GM19328 (cell line): ENCODE results near the gene CD79B.

Experiments used
- ATAC-seq: cut with Tn5 transposase; IDR thresholded peaks from one replicate; pipeline ENCODE4 v1.9.1; 2021; ENCODE audit warnings: mild to moderate bottlenecking, moderate library complexity; ENCODE audit not compliant: unreplicated experiment

The CD79B gene

DNA sequence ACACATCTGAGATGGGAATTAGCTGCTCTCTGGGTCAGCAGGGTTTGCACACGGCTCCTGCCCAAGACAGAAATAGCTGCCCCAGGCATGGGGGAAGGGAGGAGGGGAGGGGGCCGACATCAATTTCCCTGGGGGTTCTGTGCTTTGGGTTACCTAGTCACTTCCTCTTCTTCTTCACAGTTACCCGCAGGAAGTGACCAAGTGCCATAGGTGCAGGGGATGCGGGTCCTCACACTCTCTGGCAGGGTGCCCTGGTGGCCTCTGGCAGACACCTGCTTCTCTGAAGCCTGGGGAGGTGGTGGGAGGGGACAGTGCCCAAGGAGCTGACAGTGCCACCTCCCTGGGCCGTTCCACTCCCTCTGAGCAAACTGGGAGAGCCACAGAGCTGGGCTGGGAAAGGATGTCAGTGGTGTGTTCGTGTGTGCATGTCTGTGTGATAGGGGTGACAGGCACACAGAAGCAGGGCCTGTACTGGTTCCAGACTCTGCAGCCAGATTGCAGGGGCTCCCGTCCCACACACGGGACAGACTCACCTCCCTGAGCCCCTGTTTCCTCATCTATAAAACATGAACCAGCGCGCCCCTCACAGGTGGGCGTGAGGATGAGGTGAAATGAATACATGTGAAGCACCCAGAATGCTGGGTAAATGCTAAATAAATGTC is 22.4 kb upstream of the CD79B start:
- ATAC-seq = no peak

DNA sequence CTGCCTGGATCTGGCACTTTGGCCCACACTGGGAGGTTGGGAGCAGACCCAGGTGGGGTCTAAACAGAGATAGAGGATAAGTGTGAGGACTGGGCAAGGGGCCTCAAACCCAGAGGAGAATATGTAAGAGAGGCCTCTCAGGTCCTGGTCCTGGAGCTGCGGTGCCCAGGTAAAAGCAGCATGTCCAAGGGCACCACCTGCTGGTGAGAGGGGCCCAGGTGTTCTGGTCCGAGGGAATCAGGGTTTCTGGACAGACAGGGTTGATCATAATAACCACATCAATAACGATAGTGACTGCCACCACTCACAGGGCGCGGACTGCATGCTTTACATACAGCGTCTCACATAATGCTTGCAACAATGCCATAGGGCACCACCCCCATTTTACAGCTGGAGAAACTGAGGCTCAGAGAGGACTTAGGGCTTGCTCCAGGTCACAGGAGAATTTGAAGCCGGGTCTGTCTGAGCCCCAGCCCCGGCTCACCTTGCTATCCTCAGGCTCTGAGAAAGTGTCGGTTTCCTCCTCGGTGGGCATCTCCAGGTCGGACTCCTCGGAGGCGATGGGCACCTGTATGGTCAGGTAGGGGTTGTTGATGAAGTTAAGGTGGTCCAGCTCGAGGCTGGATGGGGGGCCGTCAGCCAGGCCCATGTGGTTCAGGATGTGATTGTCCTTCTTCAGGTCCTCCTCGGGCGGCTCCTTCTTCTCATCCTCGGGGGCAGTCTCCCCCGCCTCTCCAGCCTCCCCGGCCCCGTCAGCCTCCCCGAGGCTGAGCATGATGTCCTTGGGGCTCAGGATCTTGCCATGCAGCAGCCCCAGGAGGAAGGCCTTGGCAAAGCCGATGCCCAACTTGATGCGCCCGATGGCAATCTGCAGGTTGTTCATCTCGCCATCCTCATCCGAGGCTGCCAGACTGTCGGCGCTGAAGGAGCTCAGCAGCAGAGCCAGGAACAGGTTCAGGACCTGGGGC is 19.1 kb upstream of the CD79B start:
- ATAC-seq = no peak

- no peak for ATAC-seq
Measured at GRCh38 chr17:63949576-63950250, 17.6 kb upstream of the CD79B start.

DNA sequence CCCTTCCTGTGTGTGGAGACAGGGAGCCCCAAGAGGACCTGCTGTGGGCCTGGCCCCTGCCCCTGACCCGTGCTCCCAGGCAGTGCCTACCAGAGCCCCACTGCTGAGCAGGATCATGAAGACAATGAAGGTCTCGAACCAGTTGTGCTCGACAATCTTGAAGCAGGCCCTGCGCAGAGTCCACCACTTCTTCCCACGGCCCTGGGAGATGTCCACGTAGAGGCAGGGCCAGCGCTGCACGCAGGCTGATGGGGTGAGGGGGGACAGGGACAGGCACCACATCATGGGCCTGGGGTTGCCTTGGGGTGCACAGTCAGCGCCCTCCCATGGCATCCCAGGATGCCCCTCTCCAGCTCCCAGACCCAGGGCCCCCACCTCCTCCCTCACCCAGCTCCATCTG is 16.4 kb upstream of the CD79B start:
- no peak for ATAC-seq

DNA sequence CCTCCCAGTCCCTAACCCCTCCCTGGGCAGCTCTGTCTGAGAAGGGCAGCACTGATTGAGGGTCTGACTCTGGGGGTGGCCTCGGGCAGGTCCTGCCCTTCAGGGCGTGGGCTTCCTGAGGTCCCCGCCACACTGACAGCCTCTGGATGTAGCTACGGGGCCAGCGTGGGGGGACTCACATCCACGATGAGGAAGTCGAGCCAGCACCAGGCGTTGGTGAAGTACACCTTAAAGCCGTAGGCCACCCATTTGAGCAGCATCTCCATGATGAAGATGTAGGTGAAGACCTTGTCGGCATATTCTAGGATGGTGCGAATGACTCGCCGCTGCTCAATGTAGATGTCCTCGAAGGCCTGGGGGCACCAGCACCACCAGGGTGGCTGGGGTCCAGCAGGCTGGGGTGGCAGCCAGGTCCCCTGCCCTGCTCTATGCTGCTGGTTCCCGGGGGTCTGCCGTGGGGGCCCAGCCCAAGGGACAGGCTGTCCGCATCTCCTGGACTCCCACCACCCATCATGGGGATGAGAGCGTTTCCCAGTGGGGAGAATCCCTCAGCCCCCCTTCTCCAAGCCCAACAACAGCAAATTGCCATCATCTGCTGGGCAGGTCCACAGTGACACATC is 15.7 kb upstream of the CD79B start:
- ATAC-seq = no peak

DNA sequence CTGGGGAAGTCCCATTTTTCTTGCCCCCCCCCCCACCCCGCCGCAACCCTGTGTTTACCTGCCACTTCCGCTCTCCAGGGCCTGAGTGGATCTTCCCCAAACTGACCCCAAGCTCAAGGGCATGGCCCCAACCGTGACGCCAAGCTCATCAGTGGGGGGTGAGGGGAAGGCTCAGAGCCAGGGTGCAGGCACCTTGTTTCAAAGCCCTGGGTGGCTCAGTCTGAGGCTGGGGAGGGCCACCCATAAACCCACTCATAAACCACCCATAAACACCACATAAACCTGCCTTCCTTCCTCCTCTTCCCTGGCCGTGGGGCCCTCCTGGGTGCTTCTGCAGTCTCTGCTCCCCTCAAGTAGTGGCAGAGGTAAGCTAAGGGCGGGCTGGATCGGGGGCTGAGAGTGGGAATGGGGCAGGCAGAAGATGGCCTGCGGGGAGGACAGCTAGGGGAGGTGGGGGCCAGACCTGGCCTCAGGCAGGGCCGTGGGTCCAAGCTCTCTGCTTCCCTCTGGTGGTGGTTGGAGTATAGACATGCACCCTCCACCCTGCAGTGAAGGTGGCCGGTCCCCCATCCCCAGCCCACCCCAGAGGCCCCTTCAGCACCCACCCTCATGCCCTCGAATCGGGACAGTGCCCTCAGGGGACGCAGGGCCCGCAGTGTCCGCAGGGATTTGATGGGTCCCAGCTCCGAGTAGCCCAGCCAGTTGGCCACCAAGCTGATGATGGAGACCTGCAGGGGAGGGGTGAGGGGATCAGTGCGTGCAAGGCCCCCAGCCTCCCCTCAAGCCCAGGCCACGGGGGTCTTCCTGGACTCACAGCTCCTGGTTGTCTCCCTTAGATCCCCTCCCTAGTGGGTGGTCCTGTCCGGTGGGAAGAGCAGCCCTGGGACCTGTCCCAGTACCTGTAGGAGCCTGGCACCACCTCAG is 14.6 kb upstream of the CD79B start:
- ATAC-seq = no peak

- ATAC-seq = no peak
Measured at GRCh38 chr17:63945784-63946439, 13.8 kb upstream of the CD79B start.

DNA sequence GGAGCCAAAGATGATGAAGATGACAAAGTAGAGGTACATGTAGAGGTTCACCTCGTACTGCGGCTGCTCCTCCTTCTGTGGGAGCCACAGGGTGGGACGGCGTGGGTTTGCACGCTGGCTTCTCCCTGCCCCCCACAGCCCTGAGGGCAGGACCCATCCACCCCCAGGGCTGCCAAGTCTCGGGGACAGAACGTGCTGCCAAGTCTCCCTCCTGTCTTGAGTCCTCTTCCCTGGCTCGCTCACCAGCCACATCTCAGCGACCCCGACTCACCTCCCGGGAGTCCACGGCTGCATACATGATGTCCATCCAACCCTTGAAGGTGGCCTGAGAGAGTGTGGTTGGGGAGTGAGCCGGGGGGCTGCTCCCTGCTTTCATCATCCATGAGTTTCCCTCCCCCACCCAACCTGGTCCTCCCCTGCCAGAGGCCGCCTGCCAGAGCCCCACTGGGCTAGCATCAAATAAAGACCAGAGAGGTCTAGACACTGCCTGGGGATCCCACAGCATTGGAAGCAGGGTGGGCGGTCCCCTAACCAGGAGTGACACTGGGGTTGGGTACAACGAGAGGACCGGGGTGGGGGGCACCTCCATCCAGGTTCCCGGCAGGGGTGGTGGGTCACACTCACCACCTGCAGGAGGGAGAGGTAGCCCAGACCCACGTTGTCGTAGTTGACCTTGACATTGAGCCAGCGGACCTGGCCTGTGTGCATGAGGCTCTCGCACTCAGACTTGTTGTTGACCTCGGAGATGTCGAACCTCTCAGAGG is 12.8 kb upstream of the CD79B start:
- no peak for ATAC-seq

GRCh38 chr17:63943745-63944144 is 11.6 kb upstream of the CD79B start:
- no peak for ATAC-seq

DNA sequence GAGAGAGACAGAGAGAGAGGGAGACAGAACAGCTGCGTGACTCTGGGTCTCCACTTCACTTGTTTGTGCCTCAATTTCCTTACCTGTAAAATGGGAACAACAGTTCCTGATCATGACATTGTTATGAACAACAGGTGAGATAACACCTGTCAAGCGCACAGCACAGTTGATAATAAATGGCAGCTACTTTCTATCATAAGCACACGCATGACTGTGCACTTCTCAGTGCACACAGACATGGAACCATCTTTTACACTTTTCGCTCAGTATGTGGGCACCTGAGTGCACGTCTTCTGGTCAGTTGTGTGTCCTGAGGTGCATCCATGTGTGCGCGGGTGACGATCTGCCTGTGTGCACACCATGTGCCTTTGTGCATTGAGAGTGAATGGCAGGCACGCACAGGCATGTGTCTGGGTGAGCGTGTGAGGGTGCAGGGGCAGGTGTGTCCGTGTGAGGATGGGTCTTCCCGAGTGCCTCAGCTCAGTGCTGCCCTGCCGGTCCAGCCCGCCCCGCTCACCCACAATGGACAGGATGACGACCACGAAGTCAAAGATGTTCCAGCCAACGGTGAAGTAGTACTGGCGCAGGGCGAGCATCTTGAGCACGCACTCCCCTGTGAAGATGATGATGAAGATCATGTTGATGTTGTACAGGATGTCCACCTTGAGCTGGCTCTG is 10.3 kb upstream of the CD79B start:
- ATAC-seq = no peak

- no peak for ATAC-seq
Measured at GRCh38 chr17:63941751-63942150, 9.6 kb upstream of the CD79B start.

DNA sequence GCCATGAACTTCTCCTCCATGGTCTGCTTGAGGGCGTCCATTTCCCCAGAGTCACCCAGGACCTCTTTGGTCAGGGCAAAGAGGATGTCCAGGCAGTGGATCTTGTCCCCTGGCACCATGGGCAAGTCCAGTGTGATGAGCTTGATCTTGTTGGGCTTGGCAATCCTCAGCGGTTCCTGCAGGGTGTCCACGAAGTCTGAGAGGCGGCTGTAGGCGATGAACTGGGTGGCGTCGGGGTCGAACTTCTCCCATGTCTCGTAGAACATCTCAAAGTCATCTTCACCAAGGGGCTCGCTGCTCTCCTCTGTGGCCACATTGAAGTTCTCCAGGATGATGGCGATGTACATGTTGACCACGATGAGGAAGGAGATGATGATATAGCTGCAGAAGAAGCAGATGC is 9.0 kb upstream of the CD79B start:
- ATAC-seq = no peak

DNA sequence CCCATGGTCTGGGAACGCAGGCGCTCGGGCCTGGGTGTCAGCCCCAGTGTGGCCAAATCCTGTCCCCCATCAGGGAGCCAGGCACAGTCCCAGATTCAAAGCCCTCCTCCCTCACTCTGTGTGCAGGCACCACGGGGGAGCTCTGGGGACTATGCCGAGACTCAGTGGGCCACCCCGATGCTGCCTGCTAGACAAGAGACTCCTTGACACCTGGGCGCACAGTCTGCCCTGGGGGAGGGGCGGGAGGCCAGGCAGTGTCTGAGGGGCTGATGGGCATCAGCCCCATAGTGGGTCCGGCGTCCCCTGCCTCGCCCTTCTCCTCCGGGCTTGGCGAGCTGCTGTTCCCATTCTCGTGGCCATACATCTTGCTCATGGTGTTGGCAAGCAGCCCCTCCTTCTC is 8.5 kb upstream of the CD79B start:
- no peak for ATAC-seq

DNA sequence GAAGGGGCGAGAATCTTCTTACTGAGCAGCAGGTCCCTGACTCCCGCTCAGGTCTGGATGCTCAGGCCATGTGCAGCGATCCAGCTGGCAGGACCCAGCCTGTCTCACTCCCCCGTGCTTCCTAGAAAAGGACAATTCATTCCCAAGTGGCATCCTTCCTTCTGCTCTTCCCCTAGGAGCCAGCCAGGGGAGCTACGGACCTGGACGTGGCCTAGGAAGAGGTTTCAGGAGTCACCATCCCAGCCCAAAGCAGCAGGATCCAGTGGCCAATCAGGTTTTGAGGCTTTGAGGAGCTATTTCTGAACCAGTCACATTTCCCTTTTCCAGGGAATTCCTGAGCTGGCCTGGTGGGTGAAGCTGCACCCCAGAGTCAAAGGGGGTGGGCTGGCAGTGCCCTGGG is 7.8 kb upstream of the CD79B start:
- ATAC-seq = no peak

GRCh38 chr17:63939401-63939800 is 7.3 kb upstream of the CD79B start:
- no peak for ATAC-seq

- ATAC-seq = no peak
Measured at GRCh38 chr17:63937920-63938319, 5.8 kb upstream of the CD79B start.

DNA sequence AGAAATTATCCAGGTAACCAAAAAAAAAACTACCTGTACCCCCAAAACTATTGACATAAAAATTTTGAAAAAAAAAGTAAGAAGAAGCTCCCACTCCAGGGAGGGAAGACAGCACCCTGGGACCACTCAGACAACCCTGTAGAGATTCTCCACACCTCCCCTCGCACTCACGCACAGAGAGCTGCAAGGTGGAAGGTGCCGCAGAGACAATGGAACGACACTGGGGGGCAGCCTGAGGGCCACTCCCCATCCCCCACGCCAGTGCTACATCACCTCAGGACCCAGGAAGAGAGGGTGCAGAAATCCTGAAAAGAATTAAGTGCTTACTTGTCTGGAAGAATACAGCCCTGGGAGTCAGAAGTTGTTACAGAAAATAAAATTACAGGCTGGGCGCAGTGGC is 5.2 kb upstream of the CD79B start:
- ATAC-seq = no peak
